ENCODE measurements around the gene CDK5RAP2. TPM values are rescaled to one million over a fixed set of nuclear protein-coding genes. Genes with fewer than 3 reads are reported as not detected.

Gene CDK5RAP2
- total RNA-seq, 4 donors from 2014 or later: 48.1 to 127 (median 76.7) TPM

DNA sequence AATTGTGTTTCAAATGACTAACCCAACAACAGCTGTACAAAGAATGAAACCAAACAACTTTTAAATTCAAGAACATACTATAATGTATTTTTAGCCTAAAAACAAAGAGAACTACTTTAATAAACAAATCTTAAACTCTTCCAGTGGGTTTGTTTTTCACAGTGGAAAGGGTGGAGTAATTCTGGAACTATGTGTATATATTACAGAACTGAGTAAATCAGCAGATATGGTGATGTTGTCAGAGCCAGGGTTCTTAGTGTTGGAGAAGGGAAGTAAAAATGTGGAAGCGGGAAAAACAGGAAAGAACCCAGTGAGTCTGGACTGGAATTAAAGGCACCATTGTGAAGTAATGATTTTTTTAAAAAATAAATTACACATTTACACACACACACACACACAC is 144.9 kb downstream of the CDK5RAP2 start:
- Histone ChIP-seq H3K4me3 (no peak overlapping the region), H3K27me3 (no peaks in the 10 kb centered on the region), H3K9me3 (no peaks in the 10 kb centered on the region), H3K27ac (no peak overlapping the region), H3K36me3 (peaks cover 0 to 56% (median 9%) of the 10 kb centered on the region in 3 donors), H3K4me1 (peaks cover 0 to 12% (median 0%) of the 10 kb centered on the region in 4 donors)
- no peak for DNase-seq (ENCODE audit: low spot score in 2 of 2)
- TF ChIP-seq, protein P1, sequence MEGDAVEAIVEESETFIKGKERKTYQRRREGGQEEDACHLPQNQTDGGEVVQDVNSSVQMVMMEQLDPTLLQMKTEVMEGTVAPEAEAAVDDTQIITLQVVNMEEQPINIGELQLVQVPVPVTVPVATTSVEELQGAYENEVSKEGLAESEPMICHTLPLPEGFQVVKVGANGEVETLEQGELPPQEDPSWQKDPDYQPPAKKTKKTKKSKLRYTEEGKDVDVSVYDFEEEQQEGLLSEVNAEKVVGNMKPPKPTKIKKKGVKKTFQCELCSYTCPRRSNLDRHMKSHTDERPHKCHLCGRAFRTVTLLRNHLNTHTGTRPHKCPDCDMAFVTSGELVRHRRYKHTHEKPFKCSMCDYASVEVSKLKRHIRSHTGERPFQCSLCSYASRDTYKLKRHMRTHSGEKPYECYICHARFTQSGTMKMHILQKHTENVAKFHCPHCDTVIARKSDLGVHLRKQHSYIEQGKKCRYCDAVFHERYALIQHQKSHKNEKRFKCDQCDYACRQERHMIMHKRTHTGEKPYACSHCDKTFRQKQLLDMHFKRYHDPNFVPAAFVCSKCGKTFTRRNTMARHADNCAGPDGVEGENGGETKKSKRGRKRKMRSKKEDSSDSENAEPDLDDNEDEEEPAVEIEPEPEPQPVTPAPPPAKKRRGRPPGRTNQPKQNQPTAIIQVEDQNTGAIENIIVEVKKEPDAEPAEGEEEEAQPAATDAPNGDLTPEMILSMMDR (IDR thresholded peaks at IDR 0.05): no peak
- TF ChIP-seq EP300 (IDR thresholded peaks at IDR 0.05) (no peak), POLR2A (IDR thresholded peaks at IDR 0.05) (no peak)
- 75 to 79% methylated on average over 1 of the region's 1 CpG for WGBS, 2 donors

DNA sequence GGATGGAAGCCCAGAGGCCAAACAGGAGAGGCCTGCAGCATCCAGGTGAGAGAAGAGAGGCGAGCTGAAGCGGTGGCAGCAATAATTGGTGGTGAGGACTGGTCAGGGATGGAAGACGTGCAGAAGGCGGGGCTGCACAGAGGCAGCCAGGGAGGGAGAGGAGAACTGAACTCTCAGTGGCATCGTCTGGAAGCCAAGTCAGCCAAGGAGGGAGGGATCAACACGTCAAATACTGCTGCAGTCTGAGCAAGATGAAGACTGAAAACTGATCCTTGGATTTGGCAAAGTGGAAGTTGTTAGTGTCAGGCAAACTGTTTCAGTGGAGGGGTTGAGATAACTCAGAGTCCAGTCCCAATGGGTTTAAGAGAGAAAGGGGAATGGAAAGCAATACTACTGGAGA is 145.4 kb downstream of the CDK5RAP2 start:
- no peak overlapping the region for H3K27ac ChIP-seq

DNA sequence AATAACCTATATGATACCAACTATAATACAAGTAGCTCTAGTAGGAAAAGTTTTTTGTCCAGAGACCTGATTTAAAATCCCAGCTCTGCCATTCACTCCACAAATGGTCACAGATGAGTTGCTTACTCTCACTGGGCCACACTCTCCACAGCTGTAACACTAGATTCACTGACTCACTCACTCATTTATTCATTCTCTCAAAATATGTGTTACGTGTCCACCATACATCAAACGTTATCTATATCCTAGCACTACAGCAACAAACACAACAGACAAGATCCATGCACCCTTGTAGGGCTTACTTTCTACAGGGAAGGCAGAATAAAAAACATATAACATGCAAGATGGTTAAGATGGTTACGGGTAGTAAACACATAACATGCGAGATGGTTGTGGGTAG is 146.3 kb downstream of the CDK5RAP2 start:
- DNase-seq (ENCODE audit: low spot score in 2 of 2): no peak
- TF ChIP-seq, protein P1 (IDR thresholded peaks at IDR 0.05): no peak
- no peak for TF ChIP-seq POLR2A (IDR thresholded peaks at IDR 0.05)
- TF ChIP-seq EP300 (IDR thresholded peaks at IDR 0.05): no peak
- peaks cover 0 to 12% (median 0%) of the 10 kb centered on the region in 4 donors for H3K4me1 ChIP-seq
- no peaks in the 10 kb centered on the region for H3K9me3 ChIP-seq
- WGBS, 2 donors: 93 to 97% methylated on average over 4 of the region's 4 CpGs
- no peak overlapping the region for H3K4me3 ChIP-seq
- H3K27ac ChIP-seq: no peak overlapping the region
- H3K27me3 ChIP-seq: no peaks in the 10 kb centered on the region
- H3K36me3 ChIP-seq: peaks cover 0 to 42% (median 0%) of the 10 kb centered on the region in 3 donors

More for the DNA sequence above, 145.4 kb downstream of the CDK5RAP2 start:
- no peak for TF ChIP-seq POLR2A (IDR thresholded peaks at IDR 0.05)
- TF ChIP-seq, protein P1 (IDR thresholded peaks at IDR 0.05): no peak
- no peak for TF ChIP-seq EP300 (IDR thresholded peaks at IDR 0.05)
- 47 to 52% methylated on average over 6 of the region's 6 CpGs for WGBS, 2 donors
- peak in 1 of 2 donors; percentile 39 for DNase-seq (ENCODE audit: low spot score in 2 of 2)
- Histone ChIP-seq H3K4me1 (peaks cover 0 to 12% (median 0%) of the 10 kb centered on the region in 4 donors), H3K4me3 (no peak overlapping the region), H3K27me3 (no peaks in the 10 kb centered on the region), H3K36me3 (peaks cover 0 to 50% (median 8%) of the 10 kb centered on the region in 3 donors), H3K9me3 (no peaks in the 10 kb centered on the region)

DNA sequence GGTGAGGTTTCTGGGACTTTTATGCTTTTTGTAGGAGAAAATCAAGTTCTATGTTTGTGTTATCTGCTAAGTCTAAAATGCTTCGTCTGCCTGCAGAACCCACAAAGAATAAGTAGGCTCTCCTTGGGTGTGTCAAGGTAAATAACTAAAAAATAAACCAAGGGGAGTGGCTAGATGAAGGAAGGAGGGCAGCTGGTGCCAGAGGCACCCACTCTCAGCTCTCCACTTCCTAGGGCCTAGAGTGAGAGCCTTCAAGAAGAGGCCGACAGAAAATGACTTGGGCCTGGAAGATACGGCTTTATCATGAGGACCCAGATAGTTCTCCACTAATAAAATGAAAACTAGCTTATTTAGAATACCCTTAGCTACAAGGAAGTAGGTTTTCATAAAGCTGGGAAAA is 147.4 kb downstream of the CDK5RAP2 start:
- H3K4me3 ChIP-seq: no peak overlapping the region
- no peaks in the 10 kb centered on the region for H3K9me3 ChIP-seq
- no peak for DNase-seq (ENCODE audit: low spot score in 2 of 2)
- 89 to 93% methylated on average over 3 of the region's 3 CpGs for WGBS, 2 donors
- peaks cover 0 to 34% (median 0%) of the 10 kb centered on the region in 3 donors for H3K36me3 ChIP-seq
- no peak overlapping the region for H3K27ac ChIP-seq
- no peak for TF ChIP-seq EP300 (IDR thresholded peaks at IDR 0.05)
- TF ChIP-seq POLR2A (IDR thresholded peaks at IDR 0.05): no peak
- TF ChIP-seq, protein P1 (IDR thresholded peaks at IDR 0.05): no peak
- H3K4me1 ChIP-seq: peaks cover 0 to 12% (median 0%) of the 10 kb centered on the region in 4 donors
- no peaks in the 10 kb centered on the region for H3K27me3 ChIP-seq

DNA sequence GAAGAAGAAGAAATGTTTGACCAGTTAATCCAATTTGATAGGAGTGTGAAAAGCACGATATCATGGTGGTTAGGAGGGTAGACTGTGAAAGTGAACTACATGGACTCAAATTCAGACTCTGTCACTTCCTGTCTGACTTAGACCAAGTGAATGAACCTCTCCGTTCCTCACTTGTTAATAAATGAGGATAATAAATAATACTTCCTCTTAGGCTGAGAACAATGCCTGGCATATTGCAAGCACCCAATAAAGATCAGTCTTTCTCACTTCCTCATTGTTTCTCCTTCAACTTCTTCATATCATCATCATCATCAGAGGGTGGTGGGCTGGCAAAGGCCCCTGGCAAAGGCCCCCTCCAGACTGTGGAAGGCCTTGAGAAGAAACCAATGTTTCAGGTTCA is 148.7 kb downstream of the CDK5RAP2 start:
- H3K36me3 ChIP-seq: peaks cover 0 to 33% (median 0%) of the 10 kb centered on the region in 3 donors
- 64 to 78% methylated on average over 2 of the region's 2 CpGs for WGBS, 2 donors
- H3K4me1 ChIP-seq: peaks cover 0 to 12% (median 0%) of the 10 kb centered on the region in 4 donors
- no peaks in the 10 kb centered on the region for H3K27me3 ChIP-seq
- no peak for DNase-seq (ENCODE audit: low spot score in 2 of 2)
- no peak overlapping the region for H3K4me3 ChIP-seq
- no peak for TF ChIP-seq POLR2A (IDR thresholded peaks at IDR 0.05)
- TF ChIP-seq, protein P1 (IDR thresholded peaks at IDR 0.05): no peak
- no peak for TF ChIP-seq EP300 (IDR thresholded peaks at IDR 0.05)
- no peak overlapping the region for H3K27ac ChIP-seq
- no peaks in the 10 kb centered on the region for H3K9me3 ChIP-seq
